HepG2 (cell line): Measurements from ENCODE around the gene CASKIN1. TPM values are rescaled to one million over a fixed set of nuclear protein-coding genes. Genes with fewer than 3 reads are reported as not detected.

ENCODE experiments used
- ATAC-seq: fragments of 200-7000 bp; cut with Tn5 transposase; 3 replicates; pipeline ENCODE4 v1.9.1; 2020; ENCODE audit warnings: mild to moderate bottlenecking, moderate library complexity
- BruUV-seq: library from RNA; stranded (reverse); fragments of 400-500 nt; replicated peaks from 2 replicates; lab custom pipeline; 2021; lab: Mats Ljungman, UMichigan
- CTCF ChIA-PET: fragments of 300-600 bp; formaldehyde crosslinking; extraction: SDS; loops from one replicate; lab custom pipeline; 2021; ENCODE audit warnings: low total read pairs, inconsistent platforms, low intra/inter-chr PET ratio; lab: Yijun Ruan, JAX
- POLR2A ChIA-PET: fragments of 350-600 bp; sonication (Branson Sonifier 250); formaldehyde crosslinking; loops from one replicate; lab custom pipeline; 2020; ENCODE audit warnings: antibody characterized with exemption, inconsistent platforms; lab: Yijun Ruan, JAX
- DNase-seq: peaks from one replicate; pipeline ENCODE4 v3.0.0-alpha.2; 2015; ENCODE audit warnings: low spot score
- FAIRE-seq: peaks from 3 replicates; lab custom pipeline; 2011; peaks lifted over from hg19 to GRCh38; lab: Jason Lieb, UNC
- H2AFZ ChIP-seq: one replicate; pipeline ENCODE4 v1.6.1; 2011; ENCODE audit warnings: low read length, inconsistent platforms
- H3K27ac ChIP-seq: fragments of 300-600 bp; 3 replicates; pipeline ENCODE4 v1.8.0; 2011; ENCODE audit warnings: mixed run types, mild to moderate bottlenecking, mixed read lengths, low read length, inconsistent platforms; ENCODE audit not compliant: insufficient read depth; ENCODE audit errors: extremely low read length
- H3K27me3 ChIP-seq, 2 experiments: fragments of 200-600 bp in 1 of 2; 2 replicates in 1 of 2; 3 replicates in 1 of 2; pipeline versions ENCODE4 v1.6.0 to v1.8.0; 2011; ENCODE audit warnings: low read length in 2 of 2, mild to moderate bottlenecking in 2 of 2, moderate library complexity in 2 of 2, inconsistent platforms in 1 of 2; ENCODE audit not compliant: insufficient read depth in 2 of 2, control insufficient read depth in 1 of 2
- H3K36me3 ChIP-seq, 2 experiments: fragments of 200-600 bp in 1 of 2; replicated peaks in 1 of 2; 2 replicates in 1 of 2; 3 replicates in 1 of 2; pipeline versions ENCODE4 v1.5.1 to v1.8.0; 2011; ENCODE audit warnings: low read length in 2 of 2, inconsistent platforms in 1 of 2; ENCODE audit not compliant: insufficient read depth in 2 of 2, control insufficient read depth in 1 of 2
- H3K4me1 ChIP-seq: 2 replicates; pipeline ENCODE4 v1.5.1; 2012; ENCODE audit warnings: low read length, inconsistent platforms; ENCODE audit not compliant: insufficient read depth
- H3K4me2 ChIP-seq: 2 replicates; pipeline ENCODE4 v1.6.0; 2011; ENCODE audit warnings: low read depth, low read length, inconsistent platforms
- H3K4me3 ChIP-seq, 3 experiments: fragments of 200-600 bp in 1 of 3; sonication (generic), shearing (Covaris generic) in 1 of 3; replicated peaks in 1 of 3; 2 replicates each; pipeline ENCODE4 v1.5.1; 2011 to 2016; ENCODE audit warnings: low read length in 3 of 3, inconsistent platforms in 2 of 3, low read depth in 2 of 3, mild to moderate bottlenecking in 2 of 3, control low read depth in 1 of 3, mixed read lengths in 1 of 3; ENCODE audit not compliant: insufficient read depth in 1 of 3
- H3K79me2 ChIP-seq: one replicate; pipeline ENCODE4 v1.6.1; 2011; ENCODE audit warnings: low read length, inconsistent platforms; ENCODE audit not compliant: insufficient read depth
- H3K9ac ChIP-seq: 2 replicates; pipeline ENCODE4 v1.6.0; 2011; ENCODE audit warnings: mild to moderate bottlenecking, low read depth, low read length, inconsistent platforms; ENCODE audit not compliant: insufficient read depth
- H3K9me3 ChIP-seq: 2 replicates; pipeline ENCODE4 v1.5.1; 2012; ENCODE audit warnings: mild to moderate bottlenecking, low read length
- H4K20me1 ChIP-seq: 2 replicates; pipeline ENCODE4 v1.6.0; 2011; ENCODE audit warnings: inconsistent platforms, mild to moderate bottlenecking, low read length, moderate library complexity; ENCODE audit not compliant: insufficient read depth
- AGO2 ChIP-seq: fragments of 200-400 bp; formaldehyde crosslinking; optimal IDR thresholded peaks from 2 replicates; pipeline ENCODE3; 2017; ENCODE audit warnings: mild to moderate bottlenecking, low read depth, low read length, moderate library complexity
- ATM ChIP-seq: fragments of 450-650 bp; IDR thresholded peaks from 2 replicates; pipeline ENCODE4 v1.7.1; 2017; ENCODE audit warnings: mild to moderate bottlenecking, borderline replicate concordance
- CEBPB ChIP-seq: IDR thresholded peaks from 2 replicates; pipeline ENCODE4 v1.6.1; 2011; ENCODE audit warnings: low read depth, low read length, improper control_type of control experiment, borderline replicate concordance
- HNRNPL ChIP-seq: fragments of 200-400 bp; formaldehyde crosslinking; IDR thresholded peaks from 2 replicates; pipeline ENCODE4 v1.6.1; 2017; ENCODE audit warnings: mild to moderate bottlenecking, low read depth, low read length
- SIX1 ChIP-seq: sonication (generic); formaldehyde crosslinking; IDR thresholded peaks from 2 replicates; pipeline ENCODE4 v1.4.0; 2020; ENCODE audit warnings: missing genetic modification reagents, borderline replicate concordance
- ZBTB20 ChIP-seq: sonication (generic); formaldehyde crosslinking; IDR thresholded peaks from 2 replicates; pipeline ENCODE4 v1.8.1; 2023; ENCODE audit warnings: missing genetic modification reagents, low read depth, mild to moderate bottlenecking, borderline replicate concordance
- WGBS: methylation state at CpG from one replicate; pipeline ENCODE4 v1.1.6; 2017; ENCODE audit warnings: low lambda C conversion rate; 5-methylcytosine and 5-hydroxymethylcytosine counted together
- in situ Hi-C: cut with HindIII; loops from 2 replicates; pipeline ENCODE4 v1.10.0; 2017; ENCODE audit warnings: low pct_unique_long_range_greater_than_20kb; ENCODE audit not compliant: extremely low pct_ligation_motif_present
- intact Hi-C: fragments of 100-400 bp; cut with micrococcal nuclease; formaldehyde crosslinking; loops from one replicate; pipeline ENCODE4 v1.10.0; 2022; ENCODE audit not compliant: unreplicated experiment
- polyA plus RNA-seq, 8 experiments: library from polyadenylated mRNA; depleted of rRNA in 3 of 8; stranded (reverse) in 7 of 8; unstranded in 1 of 8; fragments of >200 nt; fragmentation: Illumina TruSeq in 4 of 8; extraction: Trizol in 4 of 8; gene quantifications; 2 replicates each; pipeline versions ENCODE4 v1.2.1 to v1.2.3, GENCODE V29; 2011 to 2016; ENCODE audit warnings: low read depth in 4 of 8, missing spikeins in 1 of 8, mixed read lengths in 1 of 8; ENCODE audit not compliant: insufficient read depth in 1 of 8
- total RNA-seq, 5 experiments: library from RNA; depleted of rRNA; stranded (reverse); fragments of >200 nt; fragmentation: Illumina TruSeq; extraction: Trizol; gene quantifications; 2 replicates each; pipeline ENCODE4 v1.2.3, GENCODE V29; 2016; ENCODE audit warnings: low read depth in 1 of 5

Gene CASKIN1
- total and polyA plus RNA-seq, 2 of the 13 experiments (the other 11 are each of a cell fraction or from before 2014, with no cell fraction given) = 1.2 to 2.2 TPM

DNA sequence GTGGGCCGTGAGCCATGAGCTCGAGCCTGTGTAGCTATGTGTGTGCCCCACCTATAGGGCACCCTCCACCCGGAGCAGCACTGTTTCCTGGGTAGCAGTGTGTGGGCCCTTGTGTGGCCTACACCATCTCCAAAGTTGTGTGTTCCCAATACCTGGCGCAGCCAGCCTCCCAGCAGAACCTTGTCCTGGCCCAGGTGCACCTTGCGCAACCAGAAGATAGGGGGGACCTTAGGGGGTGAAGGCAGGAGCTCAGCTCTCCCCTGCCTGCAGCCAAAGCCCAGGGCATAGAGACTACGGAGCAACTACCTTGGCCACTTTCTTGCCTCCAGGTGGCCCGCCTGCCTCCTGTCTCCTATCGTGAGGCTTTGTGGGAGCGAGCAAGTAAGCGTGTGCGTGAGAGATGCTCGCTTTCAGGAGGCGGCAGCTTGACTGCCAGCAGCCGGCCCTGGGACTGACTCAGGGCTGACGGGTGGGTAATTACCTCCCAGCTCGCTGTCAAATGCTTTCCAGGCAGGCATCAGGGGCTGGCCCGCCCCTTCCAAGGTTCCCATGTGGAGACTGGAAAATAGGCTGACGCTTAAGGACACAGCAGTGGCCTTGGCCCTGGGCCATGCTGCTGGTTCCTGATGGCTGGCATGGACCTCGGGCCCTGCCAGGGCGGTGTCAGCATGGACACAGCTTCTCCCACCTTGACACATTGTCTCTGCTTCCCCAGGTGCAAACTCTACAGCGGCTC lies 21.8 kb downstream of the CASKIN1 start:
- H3K9me3 ChIP-seq = no peaks in the 10 kb centered on the region
- POLR2A ChIA-PET = interaction anchor here (1.0 kb wide), 2 partner anchors 17 to 19 kb away, joined by 3 read pairs; partner anchors contain the start of gene TRAF7
- no peak overlapping the region for H3K27ac ChIP-seq
- intact Hi-C loops = no loop called here
- H3K79me2 ChIP-seq = no peaks in the 10 kb centered on the region
- no peaks in the 10 kb centered on the region for H4K20me1 ChIP-seq
- H3K4me3 ChIP-seq = no peak overlapping the region
- ATAC-seq = no peak
- no TSS peak for BruUV-seq
- 94% methylated on average over 8 of the region's 21 CpGs for WGBS
- CTCF ChIA-PET = no interaction called here
- H3K36me3 ChIP-seq = peaks cover 10 to 30% of the 10 kb centered on the region in 2 experiments; a peak in 2 of 5 replicates
- no peak overlapping the region for H3K9ac ChIP-seq
- FAIRE-seq = no peak
- DNase-seq = no peak
- TF ChIP-seq CEBPB (peak; percentile 58), AGO2 (peak; percentile 14), ATM (no peak)
- TF ChIP-seq, all 625 proteins: peak for 2
- Histone ChIP-seq H3K4me2 (no peak overlapping the region), H3K27me3 (no peaks in the 10 kb centered on the region), H3K4me1 (no peaks in the 10 kb centered on the region), H2AFZ (no peak overlapping the region)
- in situ Hi-C loops = no loop called here

DNA sequence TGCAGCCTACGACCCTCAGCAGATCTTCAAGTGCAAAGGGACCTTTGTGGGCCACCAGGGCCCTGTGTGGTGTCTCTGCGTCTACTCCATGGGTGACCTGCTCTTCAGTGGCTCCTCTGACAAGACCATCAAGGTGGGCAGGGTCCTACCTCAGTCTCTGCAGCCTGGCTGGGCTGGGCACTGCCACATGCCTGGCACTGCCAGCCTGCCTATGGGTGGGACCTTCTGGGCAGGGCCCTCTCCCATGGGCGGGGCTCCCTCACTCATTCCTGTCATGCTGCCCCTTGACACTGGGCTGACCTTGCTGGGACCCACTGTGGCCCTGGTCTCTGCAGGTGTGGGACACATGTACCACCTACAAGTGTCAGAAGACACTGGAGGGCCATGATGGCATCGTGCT lies 22.5 kb downstream of the CASKIN1 start:
- Histone ChIP-seq H3K36me3 (peaks cover 10 to 32% of the 10 kb centered on the region in 2 experiments; a peak in 2 of 5 replicates), H4K20me1 (no peaks in the 10 kb centered on the region), H3K27me3 (no peaks in the 10 kb centered on the region), H2AFZ (no peak overlapping the region), H3K9me3 (no peaks in the 10 kb centered on the region), H3K9ac (no peak overlapping the region), H3K4me2 (no peak overlapping the region), H3K27ac (no peak overlapping the region), H3K79me2 (no peaks in the 10 kb centered on the region), H3K4me3 (no peak overlapping the region), H3K4me1 (no peaks in the 10 kb centered on the region)
- FAIRE-seq = no peak
- POLR2A ChIA-PET = interaction anchor here (1.0 kb wide), 1 partner anchor 16 kb away, joined by 3 read pairs; no protein-coding TSS in a partner anchor
- no peak for ATAC-seq
- intact Hi-C loops = no loop called here
- BruUV-seq = no TSS peak
- WGBS = 100% methylated on average over 3 of the region's 4 CpGs
- TF ChIP-seq SIX1 (no peak), HNRNPL (peak; percentile 80), ZBTB20 (CRISPR knock-in tag) (no peak)
- DNase-seq = no peak
- CTCF ChIA-PET = no interaction called here
- in situ Hi-C loops = no loop called here
